AG04450 (cell line): ENCODE data around the gene FOCAD. TPM values are rescaled to one million over a fixed set of nuclear protein-coding genes. Genes with fewer than 3 reads are reported as not detected.
A peak's percentile ranks its signal among the peaks of the same experiment; 100 is the strongest.

ENCODE experiments used
- CTCF ChIA-PET: fragments of 300-600, 350-600 bp; formaldehyde crosslinking; extraction: SDS; loops from one replicate; lab custom pipeline; 2022; ENCODE audit warnings: antibody characterized with exemption, inconsistent platforms; lab: Charles Lee
- POLR2A ChIA-PET: fragments of 350-600 bp; formaldehyde crosslinking; extraction: SDS; loops from one replicate; lab custom pipeline; 2021; ENCODE audit warnings: antibody characterized with exemption, inconsistent platforms; lab: Yijun Ruan, JAX
- DNase-seq: peaks from one replicate; pipeline ENCODE4 v3.0.0-alpha.2; 2011; ENCODE audit warnings: low read depth, low spot score
- H3K27ac ChIP-seq: one replicate; pipeline ENCODE4 v1.5.1; 2012; ENCODE audit warnings: low read depth, low read length, control low read depth
- H3K27me3 ChIP-seq: one replicate; pipeline ENCODE4 v1.6.0; 2012; ENCODE audit warnings: low read length; ENCODE audit not compliant: control insufficient read depth, insufficient read depth
- H3K4me3 ChIP-seq: 2 replicates; pipeline ENCODE4 v1.5.1; 2011; ENCODE audit warnings: mild to moderate bottlenecking, low read depth, low read length, control low read depth
- H3K9me3 ChIP-seq: 2 replicates; pipeline ENCODE4 v1.5.1; 2012; ENCODE audit warnings: low read length; ENCODE audit not compliant: control insufficient read depth, insufficient read depth
- polyA minus RNA-seq: library from RNA; depleted of rRNA, polyadenylated mRNA; stranded (reverse); fragments of >200 nt; gene quantifications from 2 replicates; pipeline ENCODE4 v1.2.3, GENCODE V29; 2011; rRNA and poly(A)+ RNA removed
- polyA plus RNA-seq: library from polyadenylated mRNA; depleted of rRNA; stranded (reverse); fragments of >200 nt; gene quantifications from 2 replicates; pipeline ENCODE4 v1.2.3, GENCODE V29; 2011; rRNA removed
- TF ChIP-seq, protein P1 (sequence below): IDR thresholded peaks from 2 replicates; pipeline ENCODE4 v1.5.1; 2011; ENCODE audit warnings: low read depth, low read length, control low read depth, inconsistent platforms

Gene FOCAD, protein sequence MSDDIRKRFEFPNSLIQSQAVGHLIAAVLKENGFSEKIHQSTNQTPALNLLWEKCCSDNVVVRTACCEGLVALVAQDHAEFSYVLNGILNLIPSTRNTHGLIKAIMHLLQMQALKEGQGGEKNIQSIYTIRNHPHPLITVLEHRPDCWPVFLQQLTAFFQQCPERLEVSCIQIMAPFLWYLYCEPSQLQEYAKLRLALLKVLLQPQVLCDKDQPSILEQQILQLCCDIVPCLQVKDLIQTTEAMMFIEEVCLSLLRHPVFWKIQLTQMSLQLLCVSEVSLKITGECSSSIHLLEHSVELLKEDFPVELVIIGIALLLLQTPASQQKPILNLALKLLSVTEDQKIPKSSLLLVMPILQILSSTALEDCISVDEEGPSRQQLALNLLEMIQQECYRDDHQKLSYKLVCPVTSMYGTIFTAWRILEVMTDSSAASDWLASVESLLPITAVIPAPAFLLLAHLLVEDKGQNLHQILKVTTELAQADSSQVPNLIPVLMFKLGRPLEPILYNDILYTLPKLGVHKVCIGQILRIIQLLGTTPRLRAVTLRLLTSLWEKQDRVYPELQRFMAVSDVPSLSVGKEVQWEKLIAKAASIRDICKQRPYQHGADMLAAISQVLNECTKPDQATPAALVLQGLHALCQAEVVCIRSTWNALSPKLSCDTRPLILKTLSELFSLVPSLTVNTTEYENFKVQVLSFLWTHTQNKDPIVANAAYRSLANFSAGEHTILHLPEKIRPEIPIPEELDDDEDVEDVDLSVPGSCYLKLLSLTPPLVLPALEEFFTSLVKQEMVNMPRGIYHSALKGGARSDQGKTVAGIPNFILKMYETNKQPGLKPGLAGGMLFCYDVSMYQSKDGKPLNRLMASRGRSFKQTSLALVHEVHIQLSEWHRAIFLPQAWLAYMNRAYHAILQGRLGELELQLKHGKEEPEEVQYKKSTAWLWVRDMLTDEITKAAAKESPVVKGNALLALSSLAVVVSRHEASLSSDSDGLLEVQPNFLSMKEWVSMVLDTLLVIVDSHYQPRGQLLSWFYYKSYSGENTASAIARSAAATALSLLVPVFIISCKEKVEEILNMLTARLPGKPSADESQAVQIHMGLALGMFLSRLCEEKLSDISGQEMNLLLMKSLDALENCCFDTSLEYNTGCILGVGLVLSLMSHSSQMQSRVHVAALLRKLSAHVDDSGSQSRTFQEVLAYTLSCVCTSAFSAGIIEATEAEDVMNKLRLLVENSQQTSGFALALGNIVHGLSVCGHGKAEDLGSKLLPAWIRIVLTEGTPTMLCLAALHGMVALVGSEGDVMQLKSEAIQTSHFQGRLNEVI (N-terminal part only)
- polyA plus RNA-seq (45.1 and 49.7 TPM in 2 replicates), polyA minus RNA-seq (90.3 and 100 TPM in 2 replicates)

DNA sequence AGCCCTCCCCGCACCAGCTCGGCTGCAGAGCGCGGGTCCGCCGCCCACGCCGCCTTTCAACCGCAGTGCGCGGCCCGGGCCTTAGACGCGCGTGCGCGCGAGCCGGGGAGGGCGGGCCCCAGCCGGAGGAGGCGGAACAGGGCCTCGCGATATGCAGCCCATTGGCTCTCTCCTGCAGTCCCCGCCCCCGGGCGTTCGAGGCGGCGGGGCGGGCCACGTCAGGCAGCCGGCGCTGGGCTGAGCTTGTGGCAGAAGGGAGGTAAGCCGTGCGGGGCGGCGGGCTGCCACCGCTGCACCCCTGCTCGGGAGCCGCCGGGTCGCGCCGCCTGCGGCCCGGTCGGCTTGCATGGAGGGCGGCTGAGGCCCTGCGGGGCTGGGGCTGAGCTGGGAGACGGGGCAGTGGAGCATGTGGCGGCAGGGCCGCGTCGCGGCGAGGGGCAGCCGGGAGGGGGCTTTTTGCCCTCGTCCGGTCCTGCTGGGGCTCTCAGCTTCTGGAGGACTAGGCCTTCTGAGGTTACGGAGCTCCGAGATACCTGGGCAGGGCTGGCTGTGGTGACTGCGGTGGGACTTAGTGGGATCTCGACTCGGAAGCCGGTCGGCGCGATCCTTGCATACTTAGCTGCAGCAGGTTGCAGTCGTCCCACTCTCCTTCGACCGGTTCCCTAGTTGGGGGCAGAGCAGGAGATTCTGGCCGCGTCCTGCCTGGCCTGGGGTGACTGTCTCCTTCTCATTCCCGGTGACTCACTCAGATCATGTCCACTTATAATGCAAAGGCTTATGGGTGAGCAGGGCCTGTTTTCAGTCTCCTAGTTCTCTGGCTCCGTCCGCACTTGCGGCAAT is at the start of gene FOCAD:
Gene FOCAD, plus strand, starts transcription at position 225 of the 840 bp plus-strand sequence. CDS start 31,095 bp downstream, outside the sequence.
- CTCF ChIA-PET: interaction anchor here (0.6 to 1.5 kb wide), 6 partner anchors 13 to 304 kb away, joined by 3 to 7 read pairs (median 4); no protein-coding TSS in a partner anchor
- TF ChIP-seq, protein P1, sequence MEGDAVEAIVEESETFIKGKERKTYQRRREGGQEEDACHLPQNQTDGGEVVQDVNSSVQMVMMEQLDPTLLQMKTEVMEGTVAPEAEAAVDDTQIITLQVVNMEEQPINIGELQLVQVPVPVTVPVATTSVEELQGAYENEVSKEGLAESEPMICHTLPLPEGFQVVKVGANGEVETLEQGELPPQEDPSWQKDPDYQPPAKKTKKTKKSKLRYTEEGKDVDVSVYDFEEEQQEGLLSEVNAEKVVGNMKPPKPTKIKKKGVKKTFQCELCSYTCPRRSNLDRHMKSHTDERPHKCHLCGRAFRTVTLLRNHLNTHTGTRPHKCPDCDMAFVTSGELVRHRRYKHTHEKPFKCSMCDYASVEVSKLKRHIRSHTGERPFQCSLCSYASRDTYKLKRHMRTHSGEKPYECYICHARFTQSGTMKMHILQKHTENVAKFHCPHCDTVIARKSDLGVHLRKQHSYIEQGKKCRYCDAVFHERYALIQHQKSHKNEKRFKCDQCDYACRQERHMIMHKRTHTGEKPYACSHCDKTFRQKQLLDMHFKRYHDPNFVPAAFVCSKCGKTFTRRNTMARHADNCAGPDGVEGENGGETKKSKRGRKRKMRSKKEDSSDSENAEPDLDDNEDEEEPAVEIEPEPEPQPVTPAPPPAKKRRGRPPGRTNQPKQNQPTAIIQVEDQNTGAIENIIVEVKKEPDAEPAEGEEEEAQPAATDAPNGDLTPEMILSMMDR: no peak
- no peaks in the 10 kb centered on the region for H3K27me3 ChIP-seq
- POLR2A ChIA-PET: interaction anchor here (1.0 to 1.8 kb wide), 10 partner anchors 10 to 331 kb away, joined by 3 to 18 read pairs (median 4); partner anchors contain the start of gene MLLT3
- H3K27ac ChIP-seq: peak within 1 kb of the TSS; percentile 86
- H3K4me3 ChIP-seq: peak within 1 kb of the TSS; percentile 85
- H3K9me3 ChIP-seq: no peaks in the 10 kb centered on the region
- peak; percentile 79 for DNase-seq

DNA sequence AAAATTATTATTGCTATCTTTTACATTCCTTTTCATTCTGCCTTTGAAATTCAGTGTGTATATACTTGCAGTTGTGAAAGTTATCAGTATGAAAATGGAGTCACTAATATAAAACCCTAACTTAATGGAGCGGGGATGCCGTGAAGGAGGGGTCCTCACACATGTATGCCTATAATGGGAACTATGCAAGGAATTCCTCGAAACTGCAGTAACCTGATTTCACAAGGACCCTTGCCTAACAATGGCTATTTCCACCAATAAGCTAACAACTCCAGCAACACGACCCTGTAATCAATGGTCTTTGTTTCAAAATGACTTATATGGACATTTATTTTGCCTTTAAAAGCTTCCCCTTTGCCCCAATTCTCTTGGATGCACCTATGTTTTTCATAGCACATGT is 49.2 kb upstream of the FOCAD start:
- Histone ChIP-seq H3K27ac (no peak overlapping the region), H3K9me3 (no peaks in the 10 kb centered on the region), H3K27me3 (no peaks in the 10 kb centered on the region), H3K4me3 (no peak overlapping the region)
- no peak for DNase-seq
- CTCF ChIA-PET: interaction anchor here (1.8 kb wide), 1 partner anchor 10 kb away, joined by 6 read pairs; no protein-coding TSS in a partner anchor
- TF ChIP-seq, protein P1: no peak
- POLR2A ChIA-PET: no interaction called here

DNA sequence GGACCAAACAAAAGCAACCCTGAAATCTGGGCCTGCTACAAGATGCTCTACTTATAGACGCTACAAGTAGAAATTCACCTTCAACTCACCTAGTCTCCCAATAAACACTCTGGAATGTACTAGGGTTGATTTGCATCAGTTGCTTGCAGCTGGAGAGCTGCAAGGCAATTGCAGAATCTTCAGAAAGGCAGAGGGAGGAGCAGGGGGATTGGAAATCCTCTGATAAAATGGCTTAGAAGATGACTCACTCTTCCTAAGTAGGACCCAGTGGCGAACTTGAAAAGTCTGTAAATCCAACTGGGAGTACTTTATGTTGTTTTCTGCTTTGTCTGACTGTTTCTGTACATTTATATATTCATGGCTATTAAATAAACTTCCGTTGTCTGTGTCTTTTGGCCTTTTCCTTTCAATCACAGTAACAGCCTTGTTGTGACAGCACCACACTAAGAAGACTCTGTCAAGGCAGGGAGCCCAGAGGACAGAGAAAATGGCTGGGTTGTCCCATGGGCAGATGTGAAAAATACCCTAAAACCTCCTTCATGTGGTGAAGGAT is 47.1 kb upstream of the FOCAD start:
- H3K27me3 ChIP-seq: no peaks in the 10 kb centered on the region
- no peak overlapping the region for H3K4me3 ChIP-seq
- TF ChIP-seq, protein P1: no peak
- CTCF ChIA-PET: interaction anchor here (1.4 kb wide), 1 partner anchor 12 kb away, joined by 6 read pairs; no protein-coding TSS in a partner anchor
- no peaks in the 10 kb centered on the region for H3K9me3 ChIP-seq
- POLR2A ChIA-PET: no interaction called here
- H3K27ac ChIP-seq: no peak overlapping the region
- no peak for DNase-seq
